GM11168 (cell line): ENCODE results near the gene GPR6.

Source experiments
- in situ Hi-C: fragments of 300-500 bp; cut with MboI; formaldehyde crosslinking; loops from one replicate; pipeline ENCODE4 v1.12.0; 2022; ENCODE audit warnings: low sequenced_read_pairs; ENCODE audit not compliant: unreplicated experiment

GPR6 gene

GRCh38 chr6:109998159-109998785 is 20.2 kb downstream of the GPR6 start:
- in situ Hi-C loops = no loop called here

- in situ Hi-C loops = no loop called here
These were observed 21.6 kb downstream of the GPR6 start for GRCh38 chr6:109999740-110000139.

DNA sequence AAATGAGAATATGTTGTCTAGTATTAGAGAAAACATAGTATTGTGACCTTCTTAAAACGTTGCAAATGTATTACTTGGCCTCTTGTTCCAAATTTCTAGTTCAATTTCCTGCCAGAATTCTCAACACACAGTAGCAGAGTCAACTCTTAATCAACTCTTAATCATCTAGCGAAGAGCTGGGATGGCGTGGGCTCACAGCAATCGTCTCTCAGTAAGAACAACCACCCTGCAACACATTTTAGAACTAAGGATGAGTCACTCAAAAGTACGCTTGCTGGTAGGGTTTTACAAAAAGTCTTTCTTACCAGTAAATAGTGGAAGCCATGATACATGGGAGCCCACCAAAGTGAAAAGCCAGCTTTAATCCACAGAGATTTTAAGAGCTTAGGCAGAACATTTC is 24.6 kb downstream of the GPR6 start:
- in situ Hi-C loops = no loop called here

DNA sequence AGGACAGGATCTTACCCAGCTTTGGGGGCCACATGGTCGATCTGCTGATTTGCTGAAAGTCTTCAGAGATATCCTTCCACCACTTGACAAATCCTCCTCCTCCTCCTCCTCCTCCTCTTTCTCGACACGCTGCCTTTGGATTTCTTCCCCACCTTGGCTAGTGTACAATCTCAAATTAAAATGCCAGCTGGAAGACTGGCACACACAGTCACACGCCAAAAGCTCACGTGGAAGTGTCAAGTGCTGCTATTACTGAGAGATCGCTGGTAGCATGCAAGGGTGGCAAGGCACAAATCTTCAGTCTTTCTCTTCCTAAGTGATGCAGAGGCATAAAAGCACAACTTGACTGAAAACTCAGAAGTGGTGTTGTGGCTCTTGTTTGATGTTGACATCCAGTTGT is 35.3 kb downstream of the GPR6 start:
- in situ Hi-C loops = no loop called here

GRCh38 chr6:110015206-110015605 is 37.1 kb downstream of the GPR6 start:
- in situ Hi-C loops = no loop called here

DNA sequence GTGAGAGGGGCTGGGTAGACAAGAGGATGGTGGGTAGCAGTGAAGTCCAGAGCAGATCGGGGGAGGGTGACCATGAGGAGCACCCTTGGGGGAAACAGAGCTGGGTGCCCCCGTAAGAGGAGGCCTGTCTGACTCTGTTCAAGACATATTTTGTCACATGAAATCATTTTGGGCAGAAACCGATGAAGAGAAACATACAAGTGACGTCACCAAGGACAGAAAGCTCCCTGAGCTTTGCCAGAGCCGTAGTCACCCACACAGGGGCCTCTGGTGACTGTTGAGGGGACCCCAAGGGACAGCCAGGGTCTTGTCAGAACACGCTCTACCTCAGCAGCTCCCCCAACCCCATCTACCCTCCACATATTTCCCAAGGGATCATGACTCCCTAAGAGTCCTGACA is 39.2 kb downstream of the GPR6 start:
- in situ Hi-C loops = no loop called here

GRCh38 chr6:110017946-110018345 is 39.8 kb downstream of the GPR6 start:
- in situ Hi-C loops = no loop called here

- in situ Hi-C loops = no loop called here
These were observed 40.4 kb downstream of the GPR6 start for GRCh38 chr6:110018486-110018885.

GRCh38 chr6:110020888-110021287 is 42.8 kb downstream of the GPR6 start:
- in situ Hi-C loops = no loop called here

- in situ Hi-C loops = no loop called here
These were observed 51.0 kb downstream of the GPR6 start for GRCh38 chr6:110029144-110029543.
